ENCODE measurements around the gene C22orf15.
"Not testable (repeated sequence)": the region's sequence is repeated elsewhere in the genome, so short reads cannot be mapped to it uniquely, and the experiment has no call there.

Gene C22orf15

GRCh38 chr22:23722724-23723123 lies 40.1 kb upstream of the C22orf15 start:
- no peak for TF ChIP-seq CTCF (IDR thresholded peaks at IDR 0.05)
- Histone ChIP-seq H2AFZ (no peak overlapping the region), H3K4me2 (ENCODE audit: low read length) (peak overlapping the region; percentile 49), H3K27ac (no peak overlapping the region), H3K36me3 (ENCODE audit: control insufficient read depth, insufficient read depth, low read length) (no peaks in the 10 kb centered on the region), H3K9ac (no peak overlapping the region), H3K9me3 (ENCODE audit: control insufficient read depth, low read length) (no peaks in the 10 kb centered on the region), H3K4me3 (ENCODE audit: low read depth, low read length) (no peak overlapping the region), H3K27me3 (ENCODE audit: control insufficient read depth, insufficient read depth, low read length) (no peaks in the 10 kb centered on the region), H3K4me1 (peaks cover 2% of the 10 kb centered on the region), H3K79me2 (no peaks in the 10 kb centered on the region)

DNA sequence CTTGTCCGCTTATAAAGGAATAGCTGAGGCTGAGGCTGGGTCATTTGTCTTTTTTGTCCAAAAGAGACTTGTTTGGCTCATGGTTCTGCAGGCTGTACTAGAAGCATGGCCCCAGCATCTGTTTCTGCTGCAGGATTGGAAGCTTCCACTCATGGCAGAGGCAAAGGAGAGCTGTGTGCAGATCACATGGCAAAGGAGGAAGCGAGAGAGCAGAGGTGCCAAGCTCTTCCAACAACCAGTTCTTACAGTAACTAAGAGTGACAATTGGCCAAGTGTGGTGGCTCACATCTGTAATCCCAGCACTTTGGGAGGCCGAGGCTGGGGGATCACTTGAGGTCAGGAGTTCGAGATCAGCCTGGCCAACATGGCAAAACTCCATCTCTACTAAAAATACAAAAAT lies 34.7 kb upstream of the C22orf15 start:
- not testable (repeated sequence) for H2AFZ ChIP-seq; H3K27ac ChIP-seq; H3K9ac ChIP-seq; H3K36me3 ChIP-seq (ENCODE audit: control insufficient read depth, insufficient read depth, low read length); H3K79me2 ChIP-seq; H3K4me3 ChIP-seq (ENCODE audit: low read depth, low read length); H3K4me1 ChIP-seq; H3K27me3 ChIP-seq (ENCODE audit: control insufficient read depth, insufficient read depth, low read length); H3K4me2 ChIP-seq (ENCODE audit: low read length); H3K9me3 ChIP-seq (ENCODE audit: control insufficient read depth, low read length)

DNA sequence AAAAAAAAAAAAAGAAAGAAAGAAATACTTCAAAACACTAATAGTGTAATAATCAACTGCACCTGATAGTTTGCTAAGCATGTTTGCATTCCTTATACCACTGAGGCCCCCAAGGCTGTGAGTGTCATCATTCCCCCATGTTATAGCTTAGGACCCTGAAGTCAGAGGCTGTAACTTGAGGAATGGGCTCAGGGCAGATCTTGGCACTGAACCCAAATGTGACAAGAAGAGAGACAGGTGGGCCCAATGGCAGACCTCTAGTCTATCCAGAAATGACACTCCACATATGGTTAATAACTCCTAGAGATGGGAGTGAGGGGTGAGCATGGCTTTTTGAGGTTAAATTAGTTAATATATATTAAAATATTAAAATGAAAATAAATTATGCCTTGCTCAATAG lies 25.1 kb upstream of the C22orf15 start:
- no peak overlapping the region for H3K9ac ChIP-seq
- H3K4me3 ChIP-seq (ENCODE audit: low read depth, low read length) = no peak overlapping the region
- H3K4me1 ChIP-seq = peaks cover under 1% of the 10 kb centered on the region
- no peak overlapping the region for H3K4me2 ChIP-seq (ENCODE audit: low read length)
- no peaks in the 10 kb centered on the region for H3K79me2 ChIP-seq
- H3K27me3 ChIP-seq (ENCODE audit: control insufficient read depth, insufficient read depth, low read length) = no peaks in the 10 kb centered on the region
- no peaks in the 10 kb centered on the region for H3K9me3 ChIP-seq (ENCODE audit: control insufficient read depth, low read length)
- TF ChIP-seq CTCF (IDR thresholded peaks at IDR 0.05) = no peak
- no peak overlapping the region for H2AFZ ChIP-seq
- no peak overlapping the region for H3K27ac ChIP-seq
- H3K36me3 ChIP-seq (ENCODE audit: control insufficient read depth, insufficient read depth, low read length) = no peaks in the 10 kb centered on the region

DNA sequence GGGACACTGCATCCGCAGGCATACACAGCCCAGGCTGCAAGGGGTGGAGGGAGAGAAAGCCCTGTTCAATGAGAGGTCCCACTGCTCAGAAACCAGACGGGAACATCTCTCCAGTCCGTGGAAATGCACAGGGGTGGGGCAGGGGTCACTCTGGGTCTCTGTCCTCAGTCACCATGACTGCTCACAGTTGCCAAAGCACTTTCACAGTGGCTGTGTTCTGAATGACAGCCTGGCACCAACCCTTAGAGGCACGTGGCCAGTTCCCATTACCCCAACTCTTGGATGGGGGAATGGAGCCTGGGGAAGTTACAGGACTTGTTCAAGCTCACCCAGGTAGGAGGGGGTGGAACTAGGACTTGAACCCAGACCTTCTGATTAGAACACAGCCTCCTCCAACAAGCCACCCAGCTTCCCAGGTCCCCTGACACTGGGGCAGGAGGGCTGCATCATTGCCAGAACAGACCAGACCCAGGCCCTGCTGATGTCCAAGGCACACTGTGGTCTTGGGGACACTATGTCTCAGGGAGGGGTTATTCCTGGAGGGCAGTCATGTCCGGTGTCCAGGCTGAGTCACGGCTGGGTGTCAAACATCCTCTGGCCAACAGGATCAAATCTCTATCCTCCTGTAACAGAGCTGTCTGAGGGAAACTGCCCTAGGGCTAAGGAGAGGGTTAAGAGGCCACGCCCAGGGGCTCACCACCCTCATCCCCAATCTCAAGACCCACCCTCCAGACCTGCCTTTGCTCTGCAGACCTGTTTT lies 20.1 kb upstream of the C22orf15 start:
- H3K79me2 ChIP-seq = no peaks in the 10 kb centered on the region
- no peak overlapping the region for H3K27ac ChIP-seq
- H3K4me1 ChIP-seq = peaks cover 9% of the 10 kb centered on the region
- H3K27me3 ChIP-seq (ENCODE audit: control insufficient read depth, insufficient read depth, low read length) = no peaks in the 10 kb centered on the region
- no peaks in the 10 kb centered on the region for H3K9me3 ChIP-seq (ENCODE audit: control insufficient read depth, low read length)
- TF ChIP-seq CTCF (IDR thresholded peaks at IDR 0.05) = no peak
- H3K9ac ChIP-seq = no peak overlapping the region
- H3K4me3 ChIP-seq (ENCODE audit: low read depth, low read length) = no peak overlapping the region
- no peaks in the 10 kb centered on the region for H3K36me3 ChIP-seq (ENCODE audit: control insufficient read depth, insufficient read depth, low read length)
- H3K4me2 ChIP-seq (ENCODE audit: low read length) = no peak overlapping the region
- H2AFZ ChIP-seq = no peak overlapping the region

DNA sequence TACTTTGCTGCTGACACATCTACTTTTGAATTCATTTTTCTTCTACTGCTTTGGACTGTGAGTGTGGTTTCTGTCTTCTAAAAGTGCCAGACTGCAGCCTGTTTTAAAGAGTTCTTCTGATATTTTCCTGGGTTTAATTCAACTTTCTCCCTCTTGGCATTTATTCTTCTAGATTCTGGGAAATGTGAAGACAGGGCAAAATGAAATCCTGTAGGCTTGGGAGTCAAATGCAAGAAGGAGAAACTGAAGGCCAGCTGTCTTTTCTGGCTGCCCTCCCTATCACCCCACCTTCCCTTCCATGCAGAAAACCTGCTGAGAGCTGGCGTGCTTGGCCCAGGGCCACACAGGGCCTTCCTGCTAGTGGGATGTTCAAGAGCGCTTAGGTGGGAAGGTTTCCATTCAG lies 19.5 kb upstream of the C22orf15 start:
- TF ChIP-seq CTCF (IDR thresholded peaks at IDR 0.05) = no peak

More for the DNA sequence above, 19.5 kb upstream of the C22orf15 start:
- H3K4me2 ChIP-seq (ENCODE audit: low read length) = no peak overlapping the region
- no peaks in the 10 kb centered on the region for H3K79me2 ChIP-seq
- H3K4me1 ChIP-seq = peaks cover 9% of the 10 kb centered on the region
- H3K9ac ChIP-seq = no peak overlapping the region
- H3K36me3 ChIP-seq (ENCODE audit: control insufficient read depth, insufficient read depth, low read length) = no peaks in the 10 kb centered on the region
- no peaks in the 10 kb centered on the region for H3K27me3 ChIP-seq (ENCODE audit: control insufficient read depth, insufficient read depth, low read length)
- no peak overlapping the region for H2AFZ ChIP-seq
- H3K4me3 ChIP-seq (ENCODE audit: low read depth, low read length) = no peak overlapping the region
- no peaks in the 10 kb centered on the region for H3K9me3 ChIP-seq (ENCODE audit: control insufficient read depth, low read length)
- no peak overlapping the region for H3K27ac ChIP-seq
